PC-3 (cell line): ENCODE measurements around the gene SAMD13.

Experiments used
- CTCF ChIP-seq: fragments of 300-600 bp; sonication (generic); conservative IDR thresholded peaks from 2 replicates; pipeline ENCODE4 v1.5.1; 2017; ENCODE audit warnings: antibody characterized with exemption, low read depth, mild to moderate bottlenecking, low read length
- EZH2 ChIP-seq: fragments of 300-600 bp; sonication (generic); IDR thresholded peaks from one replicate; pipeline ENCODE4 v1.6.1; 2017; ENCODE audit warnings: antibody characterized with exemption, mild to moderate bottlenecking, low read length; ENCODE audit not compliant: unreplicated experiment
- EZH2phosphoT487 ChIP-seq: fragments of 300-600 bp; sonication (generic); IDR thresholded peaks from 2 replicates; pipeline ENCODE4 v1.6.1; 2018; ENCODE audit warnings: mild to moderate bottlenecking, antibody characterized with exemption, low read length, borderline replicate concordance

GRCh38 chr1:84298328-84298683 is 3.2 kb upstream of the SAMD13 start:
- TF ChIP-seq CTCF (no peak), EZH2 (no peak), EZH2phosphoT487 (no peak)
